ENCODE measurements around the gene OASL.
A peak's percentile ranks its signal among the peaks of the same experiment; 100 is the strongest.

Gene OASL

DNA sequence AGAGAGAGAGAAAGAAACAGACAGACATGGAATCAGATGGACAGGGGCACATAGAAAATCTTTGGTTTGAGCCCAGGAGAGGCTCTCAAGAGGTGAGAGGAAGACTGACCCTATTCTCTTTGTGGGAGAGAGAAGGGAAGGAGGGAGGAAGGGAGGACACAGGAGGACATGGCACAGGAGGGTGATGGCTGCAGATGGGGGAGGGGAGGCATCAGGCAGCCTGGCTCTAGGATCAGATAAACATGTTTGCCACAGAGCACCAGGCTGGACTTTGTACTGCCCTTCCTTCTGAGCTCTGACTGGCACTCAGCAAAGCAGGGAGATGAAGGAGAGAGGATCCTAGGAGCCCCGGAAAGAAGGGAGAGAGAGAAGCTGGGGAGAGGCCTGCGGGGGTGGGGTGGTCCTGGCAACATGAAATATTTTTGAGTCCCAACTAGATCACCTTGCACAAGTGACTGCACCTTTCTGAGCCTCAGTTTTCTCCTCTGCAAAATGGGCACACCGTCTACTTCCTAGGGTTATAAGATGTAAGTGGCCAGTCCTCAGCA lies 54.6 kb downstream of the OASL start:
- DNase-seq, result no peak

- DNase-seq, result no peak
These were observed 55.3 kb downstream of the OASL start for GRCh38 chr12:120983759-120984158.

- DNase-seq, result no peak
These were observed 56.4 kb downstream of the OASL start for GRCh38 chr12:120982659-120983058.

DNA sequence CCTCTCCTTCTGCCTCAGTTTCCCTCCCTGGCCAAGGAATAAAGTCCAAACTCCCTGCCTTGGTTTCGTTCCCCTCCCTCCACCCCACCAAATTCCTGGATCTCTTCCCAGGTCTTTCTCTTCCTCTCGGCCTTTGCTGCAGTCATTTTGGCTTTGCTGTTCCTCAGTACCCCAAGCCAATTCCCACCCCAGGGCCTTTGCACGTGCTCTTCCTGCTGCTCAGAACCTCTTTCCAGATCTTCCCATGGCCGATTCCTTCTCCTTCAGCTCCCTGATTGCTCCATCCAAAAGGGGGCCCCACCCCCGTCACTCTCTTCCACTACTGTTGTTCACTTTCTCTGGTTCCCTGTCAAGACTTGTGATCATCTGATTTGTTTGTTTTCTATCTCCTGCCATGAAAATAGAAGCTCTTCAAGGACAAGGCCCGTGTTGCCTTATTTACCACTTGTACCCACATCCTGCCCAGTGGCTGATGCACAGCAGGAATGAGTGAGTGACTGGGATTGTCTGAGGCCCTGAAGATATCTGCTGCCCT lies 57.6 kb downstream of the OASL start:
- DNase-seq, result no peak

DNA sequence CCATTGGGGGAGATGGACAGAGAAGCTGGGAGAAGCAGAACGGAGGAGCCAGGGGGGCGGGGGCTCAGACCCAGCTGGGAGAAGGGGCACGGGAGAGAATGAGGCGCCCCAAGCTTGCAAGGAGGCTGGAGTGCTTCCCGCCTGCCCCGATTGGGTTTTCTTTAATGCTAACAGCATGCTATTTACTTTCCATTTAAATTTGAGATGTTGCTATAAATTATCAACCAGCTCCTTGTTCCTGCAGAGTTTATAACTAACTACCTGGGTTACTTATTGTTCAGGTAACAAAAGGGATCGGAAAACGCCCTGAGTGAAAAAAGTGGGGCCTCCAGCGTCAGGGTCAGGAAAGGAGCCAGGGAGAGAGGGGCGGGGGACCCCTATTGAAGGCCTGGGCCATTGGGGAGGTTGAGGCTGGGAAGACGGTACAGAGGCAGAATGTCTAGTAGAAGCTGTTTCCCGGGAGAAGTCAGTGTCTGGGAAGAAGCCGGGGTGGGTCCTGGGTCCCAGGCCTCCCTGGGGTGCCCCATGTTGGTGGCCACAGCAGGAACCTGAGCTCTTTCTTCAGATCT lies 58.2 kb downstream of the OASL start:
- DNase-seq, result no peak

GRCh38 chr12:120979862-120980696 lies 59.0 kb downstream of the OASL start:
- no peak for DNase-seq

DNA sequence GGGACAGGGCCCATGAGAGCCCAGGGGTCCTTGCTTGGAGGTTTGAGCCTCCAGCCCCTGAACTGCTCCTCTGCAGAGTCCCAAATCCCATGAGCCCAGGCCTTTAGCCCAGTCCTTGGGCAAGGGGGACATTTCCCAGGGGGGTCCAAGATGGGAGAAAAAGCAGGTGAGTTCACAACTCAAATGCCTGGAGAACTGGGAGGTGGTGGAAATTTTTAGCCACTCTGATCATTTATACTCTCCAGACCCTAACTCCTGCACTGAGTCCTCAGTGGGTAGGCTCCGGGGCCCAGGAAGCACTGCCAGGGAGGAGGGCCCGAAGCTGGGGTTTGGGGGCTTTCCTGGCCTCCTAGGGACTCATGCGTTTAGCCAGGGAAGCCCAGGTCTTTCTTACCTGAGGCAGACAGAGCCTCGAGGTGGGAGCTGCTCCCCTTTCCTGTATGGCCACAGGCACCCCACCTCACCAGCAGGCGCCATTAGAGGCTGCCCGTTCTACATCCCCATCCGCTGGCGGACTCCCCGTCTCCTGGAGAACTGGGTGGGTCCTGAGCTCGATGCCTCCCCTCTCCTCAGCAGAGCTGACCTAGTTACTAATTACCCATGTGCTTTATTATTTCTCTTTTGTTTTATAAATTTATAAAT lies 59.7 kb downstream of the OASL start:
- no peak for DNase-seq

DNA sequence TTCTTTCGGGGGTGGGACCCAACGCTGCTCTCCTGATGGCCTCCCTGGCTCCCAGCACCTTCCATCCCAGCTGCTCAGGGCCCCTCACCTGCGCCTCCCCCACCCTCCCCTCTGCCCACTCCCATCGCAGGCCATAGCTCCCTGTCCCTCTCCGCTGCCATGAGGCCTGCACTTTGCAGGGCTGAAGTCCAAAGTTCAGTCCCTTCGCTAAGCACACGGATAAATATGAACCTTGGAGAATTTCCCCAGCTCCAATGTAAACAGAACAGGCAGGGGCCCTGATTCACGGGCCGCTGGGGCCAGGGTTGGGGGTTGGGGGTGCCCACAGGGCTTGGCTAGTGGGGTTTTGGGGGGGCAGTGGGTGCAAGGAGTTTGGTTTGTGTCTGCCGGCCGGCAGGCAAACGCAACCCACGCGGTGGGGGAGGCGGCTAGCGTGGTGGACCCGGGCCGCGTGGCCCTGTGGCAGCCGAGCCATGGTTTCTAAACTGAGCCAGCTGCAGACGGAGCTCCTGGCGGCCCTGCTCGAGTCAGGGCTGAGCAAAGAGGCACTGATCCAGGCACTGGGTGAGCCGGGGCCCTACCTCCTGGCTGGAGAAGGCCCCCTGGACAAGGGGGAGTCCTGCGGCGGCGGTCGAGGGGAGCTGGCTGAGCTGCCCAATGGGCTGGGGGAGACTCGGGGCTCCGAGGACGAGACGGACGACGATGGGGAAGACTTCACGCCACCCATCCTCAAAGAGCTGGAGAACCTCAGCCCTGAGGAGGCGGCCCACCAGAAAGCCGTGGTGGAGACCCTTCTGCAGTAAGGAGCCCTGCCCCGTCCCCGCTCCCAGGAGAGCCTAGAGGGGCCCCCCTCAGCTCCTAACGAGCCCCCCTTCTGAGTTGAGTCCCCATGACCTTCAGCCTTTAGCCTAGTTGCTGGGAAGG lies 60.5 kb downstream of the OASL start, which contains the start of gene HNF1A:
Gene HNF1A, plus strand, starts transcription at position 248 of the 924 bp plus-strand sequence. Its CDS starts 226 bp downstream, at position 474.
- DNase-seq, result no peak

DNA sequence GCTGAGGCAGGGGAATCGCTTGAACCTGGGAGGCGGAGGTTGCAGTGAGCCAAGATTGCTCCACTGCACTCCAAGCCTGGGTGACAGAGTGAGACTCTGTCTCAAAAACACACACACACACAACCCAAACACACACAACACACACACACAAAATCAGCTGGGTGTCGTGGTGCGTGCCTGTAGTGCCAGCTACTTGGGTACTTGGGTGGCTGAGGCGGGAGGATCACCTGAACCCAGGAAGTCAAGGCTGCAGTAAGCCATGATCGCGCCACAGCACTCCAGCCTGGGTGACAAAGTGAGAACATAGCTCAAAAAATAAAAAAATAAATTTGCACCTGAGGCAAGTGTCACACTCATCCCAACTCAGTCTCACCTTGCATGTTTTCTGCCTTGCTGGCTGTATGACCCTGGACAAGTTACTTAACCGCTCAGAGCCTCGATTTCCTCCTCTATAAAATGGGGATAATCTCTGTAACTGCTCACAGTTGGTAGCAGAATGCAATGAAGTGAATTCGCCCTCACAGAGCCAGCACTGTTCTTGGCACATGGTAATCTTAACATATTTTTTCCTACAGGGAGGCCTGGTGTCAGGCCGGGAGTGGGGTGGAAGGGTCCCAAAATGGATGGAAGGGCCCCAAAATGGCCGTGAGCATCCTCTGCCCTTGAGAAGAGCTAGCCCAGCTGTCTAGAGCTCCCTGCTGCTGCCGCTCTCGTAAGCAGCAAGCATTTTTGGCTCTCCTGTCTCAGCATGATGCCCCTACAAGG lies 61.3 kb downstream of the OASL start:
- DNase-seq, result no peak

GRCh38 chr12:120972870-120973543 lies 66.0 kb downstream of the OASL start:
- DNase-seq, result no peak

DNA sequence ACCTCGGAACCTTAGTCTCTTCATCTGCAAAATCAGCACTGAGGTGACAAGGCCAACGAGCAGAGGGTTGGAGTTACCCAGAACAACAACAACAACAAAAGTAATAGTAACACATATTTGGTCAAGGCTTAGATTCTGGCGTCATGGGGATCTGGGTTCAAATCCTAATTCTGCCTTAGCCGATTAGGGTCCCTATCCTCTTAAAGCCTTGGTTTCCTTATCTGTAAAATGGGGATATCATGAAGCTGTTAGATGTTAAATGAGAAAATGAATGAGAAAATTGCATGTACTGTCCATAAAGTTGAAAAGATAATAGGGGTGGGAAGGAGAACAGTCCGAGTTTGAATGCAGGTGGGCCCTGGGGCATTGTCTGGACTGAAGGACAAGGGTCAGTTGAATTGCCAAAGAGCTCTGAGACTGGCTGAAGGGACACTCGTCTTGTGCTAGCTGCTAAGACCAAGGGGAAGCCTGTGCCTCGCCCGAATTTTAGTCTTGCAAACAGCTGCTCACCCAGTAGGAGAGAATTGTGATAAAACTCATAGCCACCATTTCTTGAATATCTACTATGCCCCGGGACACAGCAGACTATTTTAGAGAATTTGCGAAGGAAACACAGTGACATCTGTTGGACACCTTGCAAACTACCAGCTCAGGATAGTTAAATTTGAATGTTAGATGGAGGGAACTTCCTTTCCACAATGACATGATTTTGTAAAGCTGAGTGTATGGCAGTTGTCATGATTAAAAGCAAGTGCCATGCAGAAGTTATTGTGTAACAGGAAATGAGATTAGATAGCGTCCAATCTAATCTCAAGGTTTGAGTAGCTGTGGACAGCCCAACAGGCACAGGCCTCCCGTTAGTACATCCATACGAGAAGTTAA lies 67.5 kb downstream of the OASL start:
- DNase-seq, result peak; percentile 20

DNA sequence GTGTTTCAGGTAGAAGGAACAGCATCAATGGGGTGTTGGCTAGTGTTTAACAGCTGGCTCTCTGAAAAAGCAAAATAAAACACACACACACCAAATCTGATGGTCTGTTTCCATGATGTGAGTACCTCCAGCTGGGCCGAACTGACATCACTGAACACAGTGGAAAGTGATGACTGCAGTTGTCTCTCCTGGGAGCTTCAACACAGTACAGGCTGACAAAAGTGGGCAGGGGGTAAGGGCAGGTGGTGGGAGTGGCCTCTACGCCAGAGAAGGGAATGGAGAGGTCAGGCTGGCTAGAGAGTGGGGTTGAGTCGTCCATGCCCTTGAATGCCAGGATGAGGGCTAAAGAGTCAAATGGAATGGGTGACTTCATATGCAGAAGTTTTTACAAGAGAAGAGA lies 68.7 kb downstream of the OASL start:
- DNase-seq, result no peak

Measured in NCI-H446 treated with DMSO at 0.1 percent for 48 hours (cell line).